GM19023 (cell line): Measurements from ENCODE around the gene OCSTAMP.

ENCODE experiments used
- ATAC-seq: cut with Tn5 transposase; IDR thresholded peaks from one replicate; pipeline ENCODE4 v1.9.1; 2021; ENCODE audit warnings: mild to moderate bottlenecking, moderate library complexity; ENCODE audit not compliant: unreplicated experiment

Gene OCSTAMP

GRCh38 chr20:46520976-46521579, 29.4 kb downstream of the OCSTAMP start:
- no peak for ATAC-seq

GRCh38 chr20:46520540-46520939, 29.9 kb downstream of the OCSTAMP start:
- no peak for ATAC-seq

GRCh38 chr20:46519471-46520068, 30.9 kb downstream of the OCSTAMP start:
- ATAC-seq, result no peak

- no peak for ATAC-seq
Observed at GRCh38 chr20:46512943-46513844, 37.3 kb downstream of the OCSTAMP start, which contains the start of gene ZNF334. Gene ZNF334 (minus strand): TSS chr20:46513559. CDS start chr20:46512102, 1,457 bp downstream.

- ATAC-seq, result no peak
Observed at GRCh38 chr20:46509523-46509922, 40.9 kb downstream of the OCSTAMP start.

GRCh38 chr20:46507760-46508407, 42.6 kb downstream of the OCSTAMP start:
- no peak for ATAC-seq

- no peak for ATAC-seq
Observed at GRCh38 chr20:46505506-46505905, 44.9 kb downstream of the OCSTAMP start.

GRCh38 chr20:46501961-46502360, 48.5 kb downstream of the OCSTAMP start:
- no peak for ATAC-seq

- ATAC-seq, result no peak
Observed at GRCh38 chr20:46501337-46501942, 49.0 kb downstream of the OCSTAMP start.

GRCh38 chr20:46494077-46494476, 56.4 kb downstream of the OCSTAMP start:
- ATAC-seq, result no peak

GRCh38 chr20:46491354-46491753, 59.1 kb downstream of the OCSTAMP start:
- ATAC-seq, result no peak
